RPMI8226 (cell line): Measurements from ENCODE around the gene GPR176.

ENCODE experiments used
- DNase-seq: peaks from one replicate; pipeline ENCODE4 v3.0.0-alpha.2; 2015

Gene GPR176

DNA sequence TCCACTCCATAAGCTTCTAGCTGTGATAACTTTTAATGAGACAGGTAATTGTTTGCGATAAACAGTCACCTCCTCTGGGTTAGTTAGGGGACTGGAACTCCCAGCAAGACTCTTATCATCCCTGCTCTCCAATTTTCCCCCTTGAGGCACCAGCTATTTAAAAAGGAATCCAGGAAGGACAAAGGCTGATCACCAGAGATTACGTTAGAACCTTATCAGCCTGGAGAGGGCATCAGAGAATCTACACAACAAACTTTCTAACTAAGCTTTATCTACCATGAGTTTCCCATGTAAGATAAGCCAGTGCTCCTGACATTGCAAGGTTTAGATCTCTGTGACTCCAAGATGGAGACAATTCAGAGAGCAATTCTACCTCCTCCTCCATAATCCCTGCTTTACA lies 31.3 kb downstream of the GPR176 start:
- DNase-seq, result no peak

- no peak for DNase-seq
Observed at GRCh38 chr15:39888243-39888642, 31.8 kb downstream of the GPR176 start.

DNA sequence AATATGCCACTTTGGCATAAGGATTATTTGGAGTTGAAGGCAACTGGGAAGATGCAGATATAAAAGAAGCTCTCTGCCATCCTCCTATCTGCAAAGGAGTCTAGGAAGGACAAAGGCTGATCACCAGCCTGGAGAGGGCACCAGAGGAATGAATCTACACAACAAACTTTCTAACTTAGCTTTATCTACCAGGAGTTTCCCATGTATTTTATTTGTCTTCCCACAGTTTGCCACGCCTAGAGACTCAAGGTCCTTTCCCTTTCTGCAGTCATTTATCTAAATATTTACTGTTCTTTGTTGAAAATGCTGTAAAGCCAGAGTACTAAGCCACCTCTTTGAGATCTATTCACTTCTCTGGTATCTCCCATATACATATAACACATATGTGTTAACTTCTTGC lies 32.2 kb downstream of the GPR176 start:
- DNase-seq, result peak; percentile 13

DNA sequence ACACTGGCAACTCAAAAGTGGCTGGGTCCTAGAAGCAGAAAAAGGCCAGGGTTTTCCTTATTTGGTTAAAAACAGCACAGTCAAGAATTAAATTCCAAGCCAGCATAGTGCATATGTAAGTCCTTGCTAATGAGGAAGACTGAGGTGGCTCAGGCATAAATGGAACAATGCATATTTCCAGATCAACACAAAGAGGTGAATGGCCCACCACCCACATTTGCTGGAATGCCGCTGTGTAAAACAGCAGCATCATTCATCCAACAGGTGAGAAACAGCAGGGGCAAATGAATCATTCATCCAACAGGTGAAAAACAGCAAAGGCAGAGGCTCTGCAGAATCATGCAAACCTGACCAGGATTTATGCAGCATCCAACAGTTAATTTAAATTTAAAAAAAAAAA lies 32.9 kb downstream of the GPR176 start:
- no peak for DNase-seq

- DNase-seq, result no peak
Observed at GRCh38 chr15:39886418-39886817, 33.6 kb downstream of the GPR176 start.

DNA sequence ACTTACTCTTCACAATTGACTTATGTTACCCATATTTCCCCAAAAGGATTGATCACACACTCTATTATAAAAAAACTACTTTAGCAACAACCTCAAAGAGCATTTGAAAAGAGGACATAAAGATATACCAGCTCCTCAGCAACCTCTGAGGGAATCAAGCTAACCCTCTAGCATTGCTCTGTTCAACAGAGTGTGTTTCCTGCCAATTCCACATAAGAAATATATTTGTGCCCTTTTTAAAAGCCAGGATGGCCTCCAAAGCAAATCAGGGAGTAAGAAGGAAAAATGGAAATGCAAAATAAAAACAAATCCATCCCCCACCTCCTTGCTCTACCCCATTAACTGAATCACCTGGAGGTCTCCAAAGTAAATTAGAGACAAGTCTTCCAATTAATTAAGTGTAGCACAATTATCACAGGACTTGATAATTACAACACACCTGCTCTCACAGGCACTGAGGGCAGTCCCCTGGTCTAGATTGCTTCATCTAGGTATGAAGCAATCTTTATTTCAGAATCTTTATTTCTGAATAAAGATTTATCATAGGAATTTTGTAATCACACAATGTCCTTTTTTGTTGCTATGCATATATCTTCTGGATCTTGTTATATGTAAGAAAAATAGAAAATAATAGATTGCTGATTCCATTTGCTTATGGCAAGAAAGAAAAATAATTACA lies 34.8 kb downstream of the GPR176 start:
- DNase-seq, result no peak

GRCh38 chr15:39884351-39884750 lies 35.7 kb downstream of the GPR176 start:
- DNase-seq, result no peak

GRCh38 chr15:39882602-39883001 lies 37.5 kb downstream of the GPR176 start:
- DNase-seq, result no peak

GRCh38 chr15:39881790-39882189 lies 38.3 kb downstream of the GPR176 start:
- no peak for DNase-seq

DNA sequence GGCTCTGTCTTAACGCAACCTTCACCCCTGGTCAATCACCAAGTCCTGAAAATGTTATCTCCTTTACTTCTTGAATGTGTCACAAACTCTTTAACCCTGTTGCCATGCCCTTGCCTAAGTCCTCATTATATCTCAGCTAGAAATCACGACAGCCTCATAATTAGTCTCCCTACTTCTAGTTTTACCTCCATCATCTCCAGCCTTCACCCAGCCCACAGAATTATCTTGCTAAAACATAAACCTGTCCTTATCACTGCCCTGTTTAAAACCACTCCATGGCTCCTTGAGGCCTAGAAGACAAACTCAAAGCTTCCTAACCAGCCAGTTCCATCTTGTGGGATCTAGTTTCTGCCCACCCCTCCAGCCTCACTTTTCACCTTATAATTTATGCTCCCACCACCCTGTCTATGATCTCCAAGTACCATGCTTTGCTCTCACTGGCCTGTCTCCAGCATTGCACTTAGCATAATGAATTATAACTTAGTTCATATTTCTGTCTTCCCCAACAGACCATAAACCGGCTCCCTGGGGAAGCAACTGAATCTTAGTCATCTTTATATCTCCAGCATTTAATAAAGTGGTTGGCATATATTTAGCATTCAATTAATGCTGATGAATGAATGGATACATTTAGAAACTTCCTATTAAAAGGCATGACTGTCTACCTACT lies 39.2 kb downstream of the GPR176 start:
- no peak for DNase-seq

GRCh38 chr15:39878406-39878785 lies 41.7 kb downstream of the GPR176 start:
- DNase-seq, result no peak

DNA sequence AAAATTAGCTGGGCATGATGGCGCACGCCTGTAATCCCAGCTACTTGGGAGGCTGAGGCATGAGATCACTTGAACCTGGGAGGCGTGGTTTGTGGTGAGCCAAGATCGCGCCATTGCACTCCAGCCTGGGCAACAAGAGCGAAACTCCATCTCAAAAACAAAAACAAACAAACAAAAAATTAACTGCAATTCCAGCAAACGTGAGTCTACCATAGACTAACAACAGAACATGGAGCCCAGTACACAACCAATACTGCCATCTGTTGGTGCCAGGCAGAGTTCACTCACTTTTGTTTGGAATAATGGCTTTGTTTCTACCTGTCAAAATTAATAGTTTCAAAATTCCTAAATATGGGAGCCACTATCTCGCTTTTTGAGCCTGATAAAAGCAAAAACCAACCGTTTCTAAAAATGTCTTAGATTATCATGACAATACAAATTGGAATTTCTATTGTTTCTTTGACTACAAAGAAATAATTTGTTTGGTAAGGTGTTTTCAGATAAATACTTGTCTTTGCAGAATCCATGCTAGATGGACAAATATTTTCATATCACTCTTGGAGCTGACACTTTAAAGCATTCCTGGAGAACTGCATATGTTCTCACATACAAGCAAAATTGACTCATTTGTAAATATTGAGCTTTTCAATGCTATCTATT lies 45.0 kb downstream of the GPR176 start:
- DNase-seq, result peak; percentile 46

GRCh38 chr15:39873978-39874377 lies 46.1 kb downstream of the GPR176 start:
- DNase-seq, result no peak

DNA sequence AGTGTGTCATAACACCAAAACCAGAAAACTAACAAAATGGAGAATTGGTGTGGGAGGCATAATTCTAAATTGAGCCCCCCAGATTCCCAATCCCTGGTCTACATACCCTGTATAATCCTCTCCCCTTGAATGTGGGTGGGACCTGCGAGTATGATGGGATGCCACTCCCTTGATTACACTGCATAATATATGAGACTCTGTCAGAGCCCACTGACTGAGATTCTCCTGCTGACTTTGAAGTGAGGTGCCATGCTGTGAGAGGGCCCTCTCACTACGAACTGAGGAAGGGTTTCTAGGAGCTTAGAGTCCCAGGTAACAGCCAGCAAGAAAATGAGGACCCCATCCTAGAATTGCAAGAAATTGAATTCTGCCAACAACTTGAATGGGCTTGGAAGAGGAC lies 49.5 kb downstream of the GPR176 start:
- DNase-seq, result no peak

GRCh38 chr15:39869858-39870515 lies 50.1 kb downstream of the GPR176 start:
- no peak for DNase-seq

DNA sequence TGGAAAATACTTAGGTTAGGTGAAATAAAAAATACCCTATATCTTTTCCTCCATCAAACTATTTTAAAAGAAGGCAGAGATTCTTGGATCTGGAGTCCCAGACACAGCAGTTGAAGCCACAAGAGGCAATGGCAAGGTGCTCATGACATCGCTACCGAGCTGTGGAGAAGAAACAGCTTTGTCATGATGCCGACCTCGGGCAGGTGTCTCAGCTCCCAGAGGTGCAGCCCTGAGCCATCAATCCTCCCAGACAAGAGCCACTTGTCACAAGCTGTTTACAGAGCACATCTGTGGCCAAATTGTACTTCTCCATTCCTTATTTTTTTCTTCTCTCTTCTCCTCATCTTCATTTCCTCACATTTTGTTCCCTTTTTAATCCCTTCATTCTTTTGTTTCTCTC lies 50.8 kb downstream of the GPR176 start:
- peak; percentile 53 for DNase-seq

- no peak for DNase-seq
Observed at GRCh38 chr15:39868396-39868795, 51.7 kb downstream of the GPR176 start.

GRCh38 chr15:39864116-39864515 lies 56.0 kb downstream of the GPR176 start:
- DNase-seq, result no peak

GRCh38 chr15:39860871-39861270 lies 59.2 kb downstream of the GPR176 start:
- DNase-seq, result no peak

DNA sequence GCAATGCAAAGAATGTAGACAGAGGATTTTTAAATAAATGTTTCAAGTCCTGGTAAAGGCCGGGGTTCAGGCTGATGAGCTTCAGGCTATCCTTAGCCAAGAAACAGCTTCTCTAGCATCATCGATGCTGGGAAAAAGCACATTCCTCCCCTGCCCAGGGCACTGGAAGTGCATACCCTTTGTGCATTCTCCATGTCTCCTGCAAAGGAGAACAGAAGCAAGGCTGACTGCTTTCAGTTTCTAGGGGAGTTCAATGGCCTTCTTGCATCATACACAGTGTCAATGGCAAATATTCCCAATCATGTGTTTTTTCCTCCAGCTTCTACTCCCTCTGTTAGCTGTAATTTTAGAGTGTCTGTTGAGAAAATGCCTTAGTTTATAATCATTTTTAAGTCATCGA lies 59.9 kb downstream of the GPR176 start:
- DNase-seq, result no peak

DNA sequence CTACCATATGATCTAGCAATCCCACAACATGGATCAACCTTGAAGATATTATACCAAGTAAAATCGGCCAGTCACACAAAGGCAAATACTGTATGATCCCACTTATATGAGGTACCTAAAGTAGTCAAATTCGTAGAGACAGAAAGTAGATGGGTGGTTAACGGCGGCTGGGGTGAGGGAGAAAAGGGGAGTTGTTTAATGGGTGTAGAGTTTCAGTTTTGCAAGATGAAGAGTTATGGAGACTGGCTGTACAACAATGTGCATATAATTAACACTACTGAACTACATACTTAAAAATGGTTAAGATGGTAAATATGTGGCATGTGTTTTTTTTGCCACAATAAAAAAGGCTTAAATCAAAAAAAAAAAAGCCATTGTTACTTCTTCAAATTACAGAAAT lies 60.4 kb downstream of the GPR176 start:
- DNase-seq, result no peak

GRCh38 chr15:39857132-39857531 lies 62.9 kb downstream of the GPR176 start:
- no peak for DNase-seq

- DNase-seq, result no peak
Observed at GRCh38 chr15:39856357-39856756, 63.7 kb downstream of the GPR176 start.

DNA sequence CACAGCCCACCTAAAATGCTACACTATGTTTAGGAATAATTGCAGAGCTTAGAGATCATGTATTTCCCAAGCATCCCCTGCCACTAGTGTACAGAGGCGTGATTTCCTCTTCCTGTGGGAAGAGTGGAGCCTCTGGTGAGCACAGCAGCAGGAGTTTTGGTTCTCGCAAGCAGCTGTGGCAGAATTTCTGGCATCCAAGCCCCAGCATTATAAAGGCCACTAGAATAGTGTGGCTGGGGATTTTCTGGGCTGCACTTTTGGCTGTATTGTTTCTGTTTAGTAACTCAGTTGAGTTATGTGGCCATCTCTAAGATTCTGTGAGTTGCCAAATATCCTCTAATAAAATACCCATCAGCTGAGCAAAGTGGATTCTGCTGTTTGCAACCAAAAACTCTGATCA lies 64.7 kb downstream of the GPR176 start:
- no peak for DNase-seq
